T-cell (primary cell): ENCODE results near the gene PARVG. TPM values are rescaled to one million over a fixed set of nuclear protein-coding genes. Genes with fewer than 3 reads are reported as not detected.

Experiments
- ATAC-seq, 4 experiments: fragments of 200-7000 bp in 3 of 4; fragments of 150-1000 bp in 1 of 4; cut with Tn5 transposase; replicated peaks in 1 of 4; 1 replicate in 3 of 4; 2 replicates in 1 of 4; pipeline ENCODE4 v1.10.0; 2021; ENCODE audit warnings: moderate library complexity in 3 of 4, mild to moderate bottlenecking in 2 of 4, moderate number of reproducible peaks in 1 of 4
- CTCF ChIA-PET, 2 donors: fragments of 300-600 bp; sonication (Branson Sonifier 250); formaldehyde crosslinking; loops; one replicate each; lab custom pipeline; 2022; ENCODE audit warnings: antibody characterized with exemption in 2 of 2; lab: Charles Lee
- POLR2A ChIA-PET, 2 donors: fragments of 300-600 bp; sonication (Branson Sonifier 250); formaldehyde crosslinking; loops; one replicate each; lab custom pipeline; 2022; ENCODE audit warnings: antibody characterized with exemption in 2 of 2; lab: Charles Lee
- DNase-seq, 35 experiments: peaks; one replicate each; pipeline versions ENCODE4 v3.0.0 to v3.0.0-alpha.2; 2013 to 2023
- H3K27ac ChIP-seq: one replicate; pipeline ENCODE4 v1.5.1; 2013; ENCODE audit warnings: low read length
- H3K27me3 ChIP-seq, 2 experiments: replicated peaks in 1 of 2; 1 replicate in 1 of 2; 2 replicates in 1 of 2; pipeline versions ENCODE4 v1.6.1 to v1.7.0; 2013; ENCODE audit warnings: low read length in 1 of 2, mixed read lengths in 1 of 2; ENCODE audit not compliant: control insufficient read depth in 2 of 2, insufficient read depth in 2 of 2; ENCODE audit errors: extremely low read depth in 1 of 2
- H3K36me3 ChIP-seq, 2 donors: 1 replicate in 1 of 2; 2 replicates in 1 of 2; pipeline versions ENCODE4 v1.6.1 to v1.7.0; 2013; ENCODE audit warnings: low read length in 1 of 2; ENCODE audit not compliant: control insufficient read depth in 2 of 2, insufficient read depth in 1 of 2; ENCODE audit errors: extremely low read depth in 1 of 2
- H3K4me1 ChIP-seq, 2 experiments: 1 replicate in 1 of 2; 2 replicates in 1 of 2; pipeline versions ENCODE4 v1.6.1 to v1.7.0; 2013; ENCODE audit warnings: low read length in 2 of 2, mixed read lengths in 1 of 2; ENCODE audit not compliant: insufficient read depth in 2 of 2, control insufficient read depth in 1 of 2; ENCODE audit errors: extremely low read depth in 1 of 2
- H3K4me3 ChIP-seq, 2 donors: 1 replicate in 1 of 2; 2 replicates in 1 of 2; pipeline versions ENCODE4 v1.5.1 to v1.7.0; 2013; ENCODE audit warnings: mild to moderate bottlenecking in 2 of 2, low read length in 1 of 2, moderate library complexity in 1 of 2; ENCODE audit not compliant: control insufficient read depth in 1 of 2; ENCODE audit errors: extremely low read depth in 1 of 2
- H3K9me3 ChIP-seq: 2 replicates; pipeline ENCODE4 v1.7.0; 2013
- H3K27ac Mint-ChIP-seq, 2 donors: one replicate each; pipeline ENCODE4 v1.8.0; 2020 to 2021; ENCODE audit warnings: mild to moderate bottlenecking in 2 of 2, mixed read lengths in 2 of 2
- H3K27me3 Mint-ChIP-seq, 2 donors: one replicate each; pipeline ENCODE4 v1.8.0; 2021 to 2022; ENCODE audit warnings: mixed read lengths in 2 of 2
- H3K36me3 Mint-ChIP-seq: one replicate; pipeline ENCODE4 v1.8.0; 2021; ENCODE audit warnings: mixed read lengths
- H3K4me1 Mint-ChIP-seq, 3 donors: one replicate each; pipeline ENCODE4 v1.8.0; 2020 to 2022; ENCODE audit warnings: mixed read lengths in 3 of 3, mild to moderate bottlenecking in 1 of 3
- H3K4me3 Mint-ChIP-seq, 3 donors: one replicate each; pipeline ENCODE4 v1.8.0; 2020 to 2022; ENCODE audit warnings: mild to moderate bottlenecking in 3 of 3, mixed read lengths in 3 of 3, moderate library complexity in 3 of 3
- H3K9me3 Mint-ChIP-seq, 3 donors: one replicate each; pipeline ENCODE4 v1.8.0; 2020 to 2022; ENCODE audit warnings: mixed read lengths in 3 of 3
- WGBS: methylation state at CpG from one replicate; pipeline ENCODE4 v1.1.5; 2013; ENCODE audit warnings: missing lambda C conversion rate; ENCODE audit not compliant: insufficient coverage; 5-methylcytosine and 5-hydroxymethylcytosine counted together
- total RNA-seq, 35 experiments: library from RNA in 6 of 35; stranded (reverse) in 6 of 35; fragments of 120-200 nt in 1 of 35; gene quantifications; one replicate each; pipeline versions ENCODE4 v1.2.1 to v1.2.4 and lab custom pipeline; 2013 to 2026

Gene PARVG
- total RNA-seq, 5 donors from 2014 or later (not counting 1 experiment from before 2014, with no cell fraction given), result 153 to 236 (median 197) TPM

DNA sequence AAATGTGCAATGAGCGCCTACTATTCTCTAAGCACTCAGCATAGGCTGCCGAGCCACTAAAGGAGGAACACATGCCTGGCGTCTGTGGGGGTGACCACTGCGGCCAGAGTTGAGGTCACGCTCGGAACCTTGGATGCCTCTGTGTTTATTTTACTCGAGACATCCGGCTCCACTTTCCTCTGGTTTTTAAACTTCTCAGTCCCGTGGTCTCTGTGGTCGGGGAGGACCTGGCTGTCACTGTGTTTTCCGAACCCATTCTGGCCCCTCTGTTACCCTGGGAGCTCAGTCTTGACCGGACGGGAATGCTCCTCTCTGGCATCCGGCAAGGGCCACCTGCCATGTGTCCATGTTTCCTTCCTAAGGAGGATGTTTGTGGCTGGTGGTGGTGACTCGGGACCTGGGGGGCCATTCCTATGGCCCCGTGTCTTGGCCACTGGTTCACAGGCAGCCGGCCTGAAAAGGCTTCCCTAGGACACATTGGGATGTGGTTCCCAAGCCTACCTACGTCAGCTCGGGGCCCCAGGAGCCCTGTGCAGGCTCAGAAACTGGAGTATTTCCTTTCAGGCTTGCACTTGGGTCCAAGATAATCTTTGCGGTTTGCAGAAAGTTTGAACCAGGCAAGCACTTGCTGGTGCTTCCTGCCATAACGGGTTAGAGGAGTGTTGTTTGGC is 46.7 kb upstream of the PARVG start:
- no peak overlapping the region for H3K4me3 ChIP-seq
- Mint-ChIP-seq H3K9me3 (peaks cover 13 to 15% (median 13%) of the 10 kb centered on the region in 3 donors), H3K36me3 (peaks cover 36% of the 10 kb centered on the region), H3K27ac (no peak overlapping the region), H3K4me3 (no peak overlapping the region), H3K27me3 (peaks cover 13 to 19% of the 10 kb centered on the region in 2 donors), H3K4me1 (peaks cover 4 to 11% (median 10%) of the 10 kb centered on the region in 3 donors)
- ChIA-PET CTCF (interaction anchor here in 1 of 2 donors (0.9 kb wide), 1 partner anchor 91 kb away, joined by 4 read pairs; no protein-coding TSS in a partner anchor), POLR2A (no interaction called here)
- no peak overlapping the region for H3K27ac ChIP-seq
- peaks cover 0 to 8% of the 10 kb centered on the region in 2 experiments for H3K27me3 ChIP-seq
- peaks cover 0 to 5% of the 10 kb centered on the region in 2 experiments for H3K4me1 ChIP-seq
- H3K36me3 ChIP-seq, result peaks cover 0 to 10% of the 10 kb centered on the region in 2 donors
- H3K9me3 ChIP-seq, result no peaks in the 10 kb centered on the region
- 54% methylated on average over 20 of the region's 21 CpGs for WGBS
- no peak for ATAC-seq
- no peak for DNase-seq

DNA sequence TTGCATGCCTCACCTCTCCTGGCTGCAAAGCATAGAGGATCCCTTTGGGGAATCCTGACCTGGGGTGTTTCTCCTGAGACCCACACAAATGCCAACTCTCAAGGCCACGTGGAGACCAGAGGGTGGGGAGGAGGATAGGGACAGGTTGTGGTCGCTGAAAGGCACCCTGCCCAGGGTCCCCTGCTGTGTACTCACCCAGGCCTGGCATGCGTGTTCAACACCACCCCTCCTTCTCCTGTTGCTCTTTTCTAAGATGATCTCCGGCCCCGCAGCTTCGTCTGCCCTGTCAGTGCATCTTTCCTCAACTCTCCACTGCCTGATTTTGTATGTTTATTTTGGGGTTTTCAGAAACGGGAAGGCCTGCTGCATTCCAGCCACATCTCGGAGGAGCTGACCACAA is 44.6 kb upstream of the PARVG start:
- H3K27me3 Mint-ChIP-seq, result peaks cover 9 to 19% of the 10 kb centered on the region in 2 donors
- Histone ChIP-seq H3K27ac (no peak overlapping the region), H3K4me1 (peaks cover 0 to 5% of the 10 kb centered on the region in 2 experiments), H3K4me3 (no peak overlapping the region), H3K36me3 (peaks cover 0 to 10% of the 10 kb centered on the region in 2 donors), H3K27me3 (peaks cover 0 to 8% of the 10 kb centered on the region in 2 experiments), H3K9me3 (no peaks in the 10 kb centered on the region)
- ChIA-PET POLR2A (no interaction called here), CTCF (no interaction called here)
- no peak overlapping the region for H3K4me3 Mint-ChIP-seq
- WGBS, result 100% methylated on average over 1 of the region's 8 CpGs
- H3K27ac Mint-ChIP-seq, result no peak overlapping the region
- ATAC-seq (no peak), DNase-seq (no peak)
- H3K4me1 Mint-ChIP-seq, result peaks cover 3 to 5% (median 4%) of the 10 kb centered on the region in 3 donors
- H3K36me3 Mint-ChIP-seq, result peaks cover 39% of the 10 kb centered on the region
- peaks cover 13 to 15% (median 13%) of the 10 kb centered on the region in 3 donors for H3K9me3 Mint-ChIP-seq

DNA sequence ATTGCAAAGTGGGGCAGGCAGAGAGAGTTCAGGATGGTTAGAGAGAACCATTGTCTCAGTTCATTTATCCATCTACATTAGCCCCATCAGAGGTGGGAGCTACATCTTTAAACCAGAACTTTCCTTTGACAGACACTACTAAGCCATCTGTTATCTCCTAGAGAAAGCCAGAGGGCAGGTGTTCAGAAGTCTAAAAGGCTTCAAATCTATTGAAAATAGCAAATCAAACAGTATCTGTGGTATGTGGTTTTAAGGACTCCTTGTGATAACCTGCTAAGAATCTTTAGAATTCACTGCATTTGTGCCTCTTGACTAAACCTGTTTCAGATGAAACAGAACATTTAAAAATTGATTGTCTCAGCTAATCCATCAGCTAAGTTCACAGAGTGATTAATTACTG is 43.9 kb upstream of the PARVG start:
- POLR2A ChIA-PET, result no interaction called here
- CTCF ChIA-PET, result no interaction called here

DNA sequence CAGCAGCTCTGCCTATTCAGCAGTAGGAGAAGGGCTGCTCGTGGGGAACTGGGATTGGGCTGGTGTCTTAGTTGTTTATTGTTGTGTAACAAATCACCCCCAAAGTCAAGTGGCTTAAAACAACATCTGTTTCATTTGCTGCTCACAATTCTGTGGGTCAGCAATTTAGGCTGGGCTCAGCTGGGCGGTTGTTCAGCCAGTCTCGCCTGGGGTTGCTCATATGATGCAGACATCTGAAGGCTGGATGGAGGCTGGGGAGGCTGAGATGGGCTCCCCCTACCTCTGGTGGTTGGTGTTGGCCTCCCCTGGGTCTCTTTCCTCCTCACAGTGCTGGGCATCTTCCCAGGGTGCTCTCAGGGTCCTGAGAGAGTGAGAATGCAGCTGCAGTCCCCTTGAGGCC is 43.3 kb upstream of the PARVG start:
- H3K4me3 Mint-ChIP-seq, result no peak overlapping the region

More for the DNA sequence above, 43.9 kb upstream of the PARVG start:
- Mint-ChIP-seq H3K4me1 (peaks cover 3 to 5% (median 4%) of the 10 kb centered on the region in 3 donors), H3K27me3 (peaks cover 9 to 15% of the 10 kb centered on the region in 2 donors), H3K36me3 (peaks cover 39% of the 10 kb centered on the region), H3K4me3 (no peak overlapping the region), H3K27ac (no peak overlapping the region), H3K9me3 (peaks cover 13 to 15% (median 13%) of the 10 kb centered on the region in 3 donors)
- Histone ChIP-seq H3K4me1 (peaks cover 0 to 5% of the 10 kb centered on the region in 2 experiments), H3K4me3 (no peak overlapping the region), H3K27ac (no peak overlapping the region), H3K9me3 (no peaks in the 10 kb centered on the region), H3K36me3 (peaks cover 0 to 10% of the 10 kb centered on the region in 2 donors), H3K27me3 (peaks cover 0 to 8% of the 10 kb centered on the region in 2 experiments)
- no peak for ATAC-seq
- DNase-seq, result no peak

DNA sequence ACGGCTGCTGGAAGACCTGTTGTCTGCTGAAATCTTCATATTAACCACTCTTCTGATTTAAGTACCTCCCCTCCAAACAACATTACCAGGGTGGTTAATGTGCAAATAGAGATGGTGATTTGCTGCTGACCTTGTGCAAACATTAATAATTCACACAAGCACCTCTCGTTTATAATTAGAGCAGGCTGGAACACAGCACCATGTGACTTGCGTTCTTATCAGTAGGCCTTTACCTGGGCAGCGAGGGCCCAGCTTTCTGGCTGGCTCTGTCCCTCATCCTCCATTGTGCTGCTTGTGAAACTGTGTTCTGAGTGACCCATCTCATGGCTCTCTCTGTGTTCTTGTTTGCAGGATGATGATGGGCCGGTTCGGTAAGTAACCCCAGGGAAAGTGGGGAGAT is 41.0 kb upstream of the PARVG start:
- no peak for DNase-seq
- H3K36me3 ChIP-seq, result peaks cover 0 to 10% of the 10 kb centered on the region in 2 donors

More for the DNA sequence above, 43.3 kb upstream of the PARVG start:
- WGBS, result no CpG with 5 or more reads among the region's 3 CpGs
- H3K4me1 Mint-ChIP-seq, result peaks cover 3 to 5% (median 4%) of the 10 kb centered on the region in 3 donors
- ChIA-PET POLR2A (no interaction called here), CTCF (no interaction called here)
- peaks cover 39% of the 10 kb centered on the region for H3K36me3 Mint-ChIP-seq
- no peak for DNase-seq
- H3K27ac Mint-ChIP-seq, result no peak overlapping the region
- peaks cover 9 to 15% of the 10 kb centered on the region in 2 donors for H3K27me3 Mint-ChIP-seq
- no peak overlapping the region for H3K4me3 ChIP-seq
- H3K4me1 ChIP-seq, result peaks cover 0 to 5% of the 10 kb centered on the region in 2 experiments
- no peak overlapping the region for H3K27ac ChIP-seq
- no peaks in the 10 kb centered on the region for H3K9me3 ChIP-seq
- H3K9me3 Mint-ChIP-seq, result peaks cover 13 to 15% (median 13%) of the 10 kb centered on the region in 3 donors
- no peak for ATAC-seq
- peaks cover 0 to 8% of the 10 kb centered on the region in 2 experiments for H3K27me3 ChIP-seq
- H3K36me3 ChIP-seq, result peaks cover 0 to 10% of the 10 kb centered on the region in 2 donors

DNA sequence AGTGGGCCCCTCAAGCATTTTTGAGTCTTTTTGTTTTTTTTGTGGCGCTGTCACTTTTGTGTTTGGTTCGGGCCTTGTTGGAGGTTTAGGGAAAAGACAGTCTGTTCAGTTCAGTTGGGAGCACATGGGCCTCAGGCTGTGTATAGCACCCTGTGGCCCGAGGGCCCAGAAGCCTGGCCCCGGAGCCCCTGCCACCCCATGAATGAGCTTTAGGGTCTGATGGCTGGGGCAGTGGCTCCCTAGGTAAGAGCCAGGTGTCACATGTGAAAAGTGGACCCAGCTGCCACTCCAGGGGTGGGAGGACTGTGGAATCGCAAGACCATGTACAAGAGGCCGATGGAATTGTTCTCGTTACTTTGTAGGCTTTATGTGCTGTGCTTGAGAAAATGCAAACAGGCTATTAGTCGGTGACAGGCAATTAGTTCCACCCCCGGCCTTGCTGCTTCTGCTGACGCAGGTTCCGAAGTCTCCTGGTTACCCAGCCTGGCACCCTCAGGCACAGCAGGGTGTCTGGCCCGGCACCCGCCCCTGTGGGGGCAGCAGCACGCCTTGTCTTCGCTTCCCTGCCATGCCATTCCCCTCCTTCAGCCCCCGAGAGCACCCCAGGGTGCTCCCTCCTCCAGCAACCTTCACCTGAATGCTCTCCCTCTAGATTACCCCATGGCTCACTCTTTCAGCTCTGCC is 38.2 kb upstream of the PARVG start:
- no peak overlapping the region for H3K27ac ChIP-seq
- ATAC-seq (no peak), DNase-seq (no peak)
- no peaks in the 10 kb centered on the region for H3K9me3 ChIP-seq
- Mint-ChIP-seq H3K4me1 (no peaks in the 10 kb centered on the region), H3K9me3 (peaks cover 2 to 4% (median 4%) of the 10 kb centered on the region in 3 donors), H3K27me3 (no peaks in the 10 kb centered on the region), H3K4me3 (no peak overlapping the region), H3K36me3 (peaks cover 10% of the 10 kb centered on the region), H3K27ac (no peak overlapping the region)
- WGBS, result 92% methylated on average over 16 of the region's 16 CpGs
- H3K36me3 ChIP-seq, result no peaks in the 10 kb centered on the region
- POLR2A ChIA-PET, result no interaction called here
- H3K4me1 ChIP-seq, result no peaks in the 10 kb centered on the region
- no peak overlapping the region for H3K4me3 ChIP-seq
- CTCF ChIA-PET, result no interaction called here
- peaks cover 0 to 1% of the 10 kb centered on the region in 2 experiments for H3K27me3 ChIP-seq

More for the DNA sequence above, 41.0 kb upstream of the PARVG start:
- no peaks in the 10 kb centered on the region for H3K27me3 ChIP-seq
- no peak overlapping the region for H3K4me3 Mint-ChIP-seq
- POLR2A ChIA-PET, result no interaction called here
- no peak overlapping the region for H3K4me3 ChIP-seq
- peaks cover 0 to 4% (median 0%) of the 10 kb centered on the region in 3 donors for H3K4me1 Mint-ChIP-seq
- 97% methylated on average over 5 of the region's 6 CpGs for WGBS
- H3K9me3 ChIP-seq, result no peaks in the 10 kb centered on the region
- no peaks in the 10 kb centered on the region for H3K4me1 ChIP-seq
- H3K27me3 Mint-ChIP-seq, result peaks cover 5 to 9% of the 10 kb centered on the region in 2 donors
- no peak overlapping the region for H3K27ac ChIP-seq
- H3K9me3 Mint-ChIP-seq, result peaks cover 13 to 15% (median 13%) of the 10 kb centered on the region in 3 donors
- CTCF ChIA-PET, result no interaction called here
- H3K36me3 Mint-ChIP-seq, result peaks cover 32% of the 10 kb centered on the region
- no peak for ATAC-seq
- no peak overlapping the region for H3K27ac Mint-ChIP-seq
